HG03575 (cell line): Measurements from ENCODE around the gene NPIPA3.
"Not testable (repeated sequence)": the region's sequence is repeated elsewhere in the genome, so short reads cannot be mapped to it uniquely, and the experiment has no call there.

ENCODE experiments used
- ATAC-seq: cut with Tn5 transposase; IDR thresholded peaks from one replicate; pipeline ENCODE4 v1.9.1; 2021; ENCODE audit not compliant: unreplicated experiment, insufficient number of reproducible peaks, low FRiP score; ENCODE audit errors: extremely low read depth

NPIPA3 gene

DNA sequence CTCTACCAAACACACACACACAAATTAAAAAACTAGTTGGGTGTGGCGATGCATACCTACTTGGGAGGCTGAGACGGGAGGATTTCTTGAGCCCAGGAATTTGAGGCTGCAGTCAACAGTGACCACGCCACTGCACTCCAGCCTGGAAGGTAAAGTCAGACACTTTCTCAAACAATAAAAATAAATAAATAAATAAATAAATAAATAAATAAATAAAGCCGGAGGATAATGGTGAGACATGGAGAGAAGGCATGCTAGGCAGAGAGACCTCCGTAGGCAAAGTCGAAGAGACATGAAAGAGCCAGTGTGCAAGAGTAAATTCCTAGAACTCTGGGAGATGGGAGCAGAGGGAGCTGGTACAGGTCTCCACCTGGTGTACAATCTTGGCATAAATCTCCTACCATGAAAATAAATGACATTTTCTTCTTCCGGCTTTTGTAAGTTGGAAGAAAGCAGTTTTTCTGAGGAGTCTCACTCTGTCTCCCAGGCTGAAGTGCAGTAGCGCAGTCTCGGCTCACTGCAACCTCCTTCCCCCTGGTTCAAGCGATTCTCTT is 37.7 kb downstream of the NPIPA3 start:
- ATAC-seq: not testable (repeated sequence)

DNA sequence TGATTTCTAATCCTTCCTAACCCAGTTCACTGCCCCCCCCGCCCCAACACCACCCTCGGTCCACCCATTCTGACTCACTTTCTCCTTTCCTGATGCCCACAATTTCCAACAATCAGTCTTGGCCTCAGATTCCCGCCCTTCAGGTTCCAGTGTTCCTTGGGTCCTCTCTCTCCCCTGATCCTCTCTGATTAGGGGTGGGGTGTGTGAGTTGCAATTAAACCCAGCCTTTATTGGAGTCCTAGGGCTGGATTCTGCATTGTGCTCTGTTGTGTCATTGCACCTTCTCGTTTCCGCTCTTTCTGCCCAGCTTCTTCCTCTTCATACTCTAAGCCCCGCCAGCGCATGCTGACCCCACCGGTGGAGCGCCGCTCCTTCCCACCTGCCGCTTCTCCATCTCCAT is 38.6 kb downstream of the NPIPA3 start:
- ATAC-seq: not testable (repeated sequence)

DNA sequence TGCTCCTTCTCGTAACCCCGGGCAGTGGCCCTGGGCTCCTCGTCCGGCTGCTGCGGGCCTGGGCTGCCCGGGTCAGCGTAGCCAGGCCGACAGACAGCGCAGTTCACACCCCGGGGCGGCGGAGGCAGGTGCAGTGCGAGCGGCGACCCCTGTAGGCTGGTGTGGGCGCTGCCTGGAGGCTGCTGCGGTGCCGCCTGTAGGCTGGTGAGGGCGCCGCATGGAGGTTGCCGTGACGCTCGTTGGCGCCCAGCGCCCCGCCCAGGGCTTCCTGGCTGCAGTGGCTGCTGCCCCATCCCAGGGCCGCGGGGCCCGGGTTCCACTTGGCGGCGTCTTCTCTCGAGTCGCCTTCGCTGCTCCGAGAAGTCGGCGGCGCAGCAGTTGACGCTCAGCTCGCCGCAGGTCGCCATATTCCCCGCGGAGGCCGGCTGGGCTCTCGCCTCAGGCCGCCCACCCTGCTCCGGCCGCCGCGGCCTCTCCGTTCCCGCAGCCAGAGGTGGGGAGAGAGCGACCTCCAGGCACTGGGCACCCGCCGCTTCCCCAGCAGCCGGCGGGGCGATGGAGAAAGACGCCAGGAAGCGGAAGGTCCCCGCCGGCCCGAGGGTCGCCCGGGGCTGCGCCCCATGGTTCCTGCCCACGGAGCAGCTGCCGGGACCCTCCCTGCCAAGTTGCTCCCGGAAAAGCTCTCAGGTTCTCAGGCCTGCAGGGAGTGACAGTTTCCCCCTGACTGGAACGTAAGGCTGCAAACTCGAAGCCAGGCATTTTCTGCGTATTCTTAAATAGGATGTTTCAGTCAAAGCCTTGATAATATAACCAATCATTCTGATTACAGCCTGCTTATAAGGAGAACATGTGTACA is 39.3 kb downstream of the NPIPA3 start, which contains the start of gene NPIPA2:
Gene NPIPA2 (plus strand): TSS at position 261 of the 856 bp plus-strand sequence. CDS start 5,533 bp downstream, outside the sequence.
- peak; percentile 73 for ATAC-seq

DNA sequence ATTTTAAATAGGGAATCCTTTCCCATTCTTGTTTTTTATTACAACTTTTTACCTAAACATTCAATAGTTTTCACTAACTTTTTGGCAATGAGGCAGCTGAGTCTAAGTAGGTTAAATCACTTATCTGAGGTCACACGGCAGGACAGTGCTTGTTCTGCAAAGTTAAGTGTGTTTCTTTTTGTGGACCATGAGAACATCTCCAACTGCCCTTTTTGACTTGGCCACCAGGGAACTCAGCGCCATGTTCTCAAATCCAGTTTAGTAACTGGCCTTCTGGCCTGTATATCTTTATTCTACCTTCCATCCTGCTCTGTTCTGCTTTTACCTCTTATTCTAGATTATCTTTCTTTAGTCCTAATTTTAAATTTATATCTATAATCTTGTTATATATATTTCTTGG is 70.4 kb downstream of the NPIPA3 start:
- not testable (repeated sequence) for ATAC-seq

DNA sequence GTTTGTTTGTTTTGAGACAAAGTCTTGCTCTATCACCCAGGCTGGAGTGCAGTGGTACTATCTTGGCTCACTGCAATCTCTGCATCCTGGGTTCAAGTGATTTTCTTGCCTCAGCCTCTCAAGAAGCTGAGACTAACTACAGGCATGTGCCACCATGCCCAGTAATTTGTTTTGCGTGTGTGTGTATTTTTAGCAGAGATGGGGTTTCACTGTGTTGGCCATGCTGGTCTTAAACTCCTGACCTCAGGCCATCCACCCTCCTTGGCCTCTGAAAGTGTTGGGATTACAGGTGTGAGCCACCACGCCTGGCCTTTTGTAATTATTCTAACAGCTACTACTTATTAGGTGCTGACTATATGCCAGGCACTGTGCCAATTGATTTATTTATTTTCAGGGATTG is 72.4 kb downstream of the NPIPA3 start:
- not testable (repeated sequence) for ATAC-seq
